ENCODE data around the gene GALNT2.

The GALNT2 gene

GRCh38 chr1:230255991-230256390, 189.0 kb downstream of the GALNT2 start:
- Histone ChIP-seq H3K27me3 (ENCODE audit: control insufficient read depth, insufficient read depth, low read length) (no peaks in the 10 kb centered on the region), H3K36me3 (ENCODE audit: control insufficient read depth, insufficient read depth, low read length) (peaks cover 13% of the 10 kb centered on the region), H3K9ac (ENCODE audit: low read depth, low read length) (no peak overlapping the region)

GRCh38 chr1:230256896-230257295, 189.9 kb downstream of the GALNT2 start:
- Histone ChIP-seq H3K27ac (ENCODE audit: low read depth, low read length) (no peak overlapping the region), H3K27me3 (ENCODE audit: control insufficient read depth, insufficient read depth, low read length) (no peaks in the 10 kb centered on the region), H3K4me1 (ENCODE audit: control insufficient read depth, insufficient read depth, low read length) (peaks cover 7% of the 10 kb centered on the region), H3K4me3 (ENCODE audit: low read depth, low read length) (no peak overlapping the region), H3K36me3 (ENCODE audit: control insufficient read depth, insufficient read depth, low read length) (peaks cover 13% of the 10 kb centered on the region), H3K9me3 (ENCODE audit: control insufficient read depth, insufficient read depth, low read length) (peaks cover 5% of the 10 kb centered on the region; the same call in 1 of the 2 replicates), H3K9ac (ENCODE audit: low read depth, low read length) (no peak overlapping the region)

More at GRCh38 chr1:230255991-230256390, 189.0 kb downstream of the GALNT2 start:
- H3K4me3 ChIP-seq (ENCODE audit: low read depth, low read length) = no peak overlapping the region
- H3K4me1 ChIP-seq (ENCODE audit: control insufficient read depth, insufficient read depth, low read length) = peaks cover 16% of the 10 kb centered on the region
- H3K9me3 ChIP-seq (ENCODE audit: control insufficient read depth, insufficient read depth, low read length) = peaks cover 5% of the 10 kb centered on the region; the same call in 1 of the 2 replicates
- no peak overlapping the region for H3K27ac ChIP-seq (ENCODE audit: low read depth, low read length)

- H3K27ac ChIP-seq (ENCODE audit: low read depth, low read length) = no peak overlapping the region
- H3K9ac ChIP-seq (ENCODE audit: low read depth, low read length) = no peak overlapping the region
- H3K27me3 ChIP-seq (ENCODE audit: control insufficient read depth, insufficient read depth, low read length) = no peaks in the 10 kb centered on the region
- peaks cover 5% of the 10 kb centered on the region; the same call in 1 of the 2 replicates for H3K9me3 ChIP-seq (ENCODE audit: control insufficient read depth, insufficient read depth, low read length)
- H3K4me1 ChIP-seq (ENCODE audit: control insufficient read depth, insufficient read depth, low read length) = no peaks in the 10 kb centered on the region
- H3K36me3 ChIP-seq (ENCODE audit: control insufficient read depth, insufficient read depth, low read length) = peaks cover 31% of the 10 kb centered on the region
- no peak overlapping the region for H3K4me3 ChIP-seq (ENCODE audit: low read depth, low read length)
These were observed 192.6 kb downstream of the GALNT2 start for GRCh38 chr1:230259621-230260020.

- no peaks in the 10 kb centered on the region for H3K27me3 ChIP-seq (ENCODE audit: control insufficient read depth, insufficient read depth, low read length)
- no peaks in the 10 kb centered on the region for H3K4me1 ChIP-seq (ENCODE audit: control insufficient read depth, insufficient read depth, low read length)
- H3K4me3 ChIP-seq (ENCODE audit: low read depth, low read length) = no peak overlapping the region
- H3K9ac ChIP-seq (ENCODE audit: low read depth, low read length) = no peak overlapping the region
- H3K9me3 ChIP-seq (ENCODE audit: control insufficient read depth, insufficient read depth, low read length) = peaks cover 5% of the 10 kb centered on the region; the same call in 1 of the 2 replicates
- H3K36me3 ChIP-seq (ENCODE audit: control insufficient read depth, insufficient read depth, low read length) = peaks cover 36% of the 10 kb centered on the region
- no peak overlapping the region for H3K27ac ChIP-seq (ENCODE audit: low read depth, low read length)
These were observed 193.8 kb downstream of the GALNT2 start for GRCh38 chr1:230260831-230261230.

- Histone ChIP-seq H3K27ac (ENCODE audit: low read depth, low read length) (no peak overlapping the region), H3K9me3 (ENCODE audit: control insufficient read depth, insufficient read depth, low read length) (peaks cover 5% of the 10 kb centered on the region; the same call in 1 of the 2 replicates), H3K36me3 (ENCODE audit: control insufficient read depth, insufficient read depth, low read length) (peaks cover 41% of the 10 kb centered on the region), H3K4me1 (ENCODE audit: control insufficient read depth, insufficient read depth, low read length) (no peaks in the 10 kb centered on the region), H3K4me3 (ENCODE audit: low read depth, low read length) (no peak overlapping the region), H3K9ac (ENCODE audit: low read depth, low read length) (no peak overlapping the region), H3K27me3 (ENCODE audit: control insufficient read depth, insufficient read depth, low read length) (no peaks in the 10 kb centered on the region)
These were observed 195.1 kb downstream of the GALNT2 start for GRCh38 chr1:230261928-230262650.

GRCh38 chr1:230262867-230263567, 196.0 kb downstream of the GALNT2 start:
- Histone ChIP-seq H3K36me3 (ENCODE audit: control insufficient read depth, insufficient read depth, low read length) (peaks cover 43% of the 10 kb centered on the region), H3K9ac (ENCODE audit: low read depth, low read length) (no peak overlapping the region)

GRCh38 chr1:230263568-230264195, 196.6 kb downstream of the GALNT2 start:
- no peak overlapping the region for H3K4me3 ChIP-seq (ENCODE audit: low read depth, low read length)
- H3K27ac ChIP-seq (ENCODE audit: low read depth, low read length) = no peak overlapping the region
- H3K9me3 ChIP-seq (ENCODE audit: control insufficient read depth, insufficient read depth, low read length) = peaks cover 5% of the 10 kb centered on the region; the same call in 1 of the 2 replicates
- H3K36me3 ChIP-seq (ENCODE audit: control insufficient read depth, insufficient read depth, low read length) = peaks cover 39% of the 10 kb centered on the region
- no peak overlapping the region for H3K9ac ChIP-seq (ENCODE audit: low read depth, low read length)
- H3K4me1 ChIP-seq (ENCODE audit: control insufficient read depth, insufficient read depth, low read length) = peaks cover 3% of the 10 kb centered on the region
- H3K27me3 ChIP-seq (ENCODE audit: control insufficient read depth, insufficient read depth, low read length) = no peaks in the 10 kb centered on the region

More at GRCh38 chr1:230262867-230263567, 196.0 kb downstream of the GALNT2 start:
- peaks cover 5% of the 10 kb centered on the region; the same call in 1 of the 2 replicates for H3K9me3 ChIP-seq (ENCODE audit: control insufficient read depth, insufficient read depth, low read length)
- H3K27me3 ChIP-seq (ENCODE audit: control insufficient read depth, insufficient read depth, low read length) = no peaks in the 10 kb centered on the region
- no peaks in the 10 kb centered on the region for H3K4me1 ChIP-seq (ENCODE audit: control insufficient read depth, insufficient read depth, low read length)
- no peak overlapping the region for H3K4me3 ChIP-seq (ENCODE audit: low read depth, low read length)
- no peak overlapping the region for H3K27ac ChIP-seq (ENCODE audit: low read depth, low read length)

- H3K36me3 ChIP-seq (ENCODE audit: control insufficient read depth, insufficient read depth, low read length) = peaks cover 36% of the 10 kb centered on the region
- H3K9ac ChIP-seq (ENCODE audit: low read depth, low read length) = no peak overlapping the region
- no peak overlapping the region for H3K4me3 ChIP-seq (ENCODE audit: low read depth, low read length)
- no peaks in the 10 kb centered on the region for H3K27me3 ChIP-seq (ENCODE audit: control insufficient read depth, insufficient read depth, low read length)
- peaks cover 5% of the 10 kb centered on the region for H3K4me1 ChIP-seq (ENCODE audit: control insufficient read depth, insufficient read depth, low read length)
- H3K27ac ChIP-seq (ENCODE audit: low read depth, low read length) = no peak overlapping the region
- peaks cover 2% of the 10 kb centered on the region; the same call in 1 of the 2 replicates for H3K9me3 ChIP-seq (ENCODE audit: control insufficient read depth, insufficient read depth, low read length)
These were observed 197.3 kb downstream of the GALNT2 start for GRCh38 chr1:230264342-230264741.

- Histone ChIP-seq H3K4me1 (ENCODE audit: control insufficient read depth, insufficient read depth, low read length) (peaks cover 5% of the 10 kb centered on the region), H3K9me3 (ENCODE audit: control insufficient read depth, insufficient read depth, low read length) (no peaks in the 10 kb centered on the region), H3K27me3 (ENCODE audit: control insufficient read depth, insufficient read depth, low read length) (no peaks in the 10 kb centered on the region), H3K4me3 (ENCODE audit: low read depth, low read length) (no peak overlapping the region), H3K27ac (ENCODE audit: low read depth, low read length) (no peak overlapping the region), H3K9ac (ENCODE audit: low read depth, low read length) (no peak overlapping the region), H3K36me3 (ENCODE audit: control insufficient read depth, insufficient read depth, low read length) (peaks cover 36% of the 10 kb centered on the region)
These were observed 198.4 kb downstream of the GALNT2 start for GRCh38 chr1:230265200-230266115.

GRCh38 chr1:230266456-230266855, 199.4 kb downstream of the GALNT2 start:
- Histone ChIP-seq H3K4me3 (ENCODE audit: low read depth, low read length) (no peak overlapping the region), H3K36me3 (ENCODE audit: control insufficient read depth, insufficient read depth, low read length) (peaks cover 36% of the 10 kb centered on the region), H3K9ac (ENCODE audit: low read depth, low read length) (no peak overlapping the region), H3K27me3 (ENCODE audit: control insufficient read depth, insufficient read depth, low read length) (no peaks in the 10 kb centered on the region), H3K4me1 (ENCODE audit: control insufficient read depth, insufficient read depth, low read length) (peaks cover 5% of the 10 kb centered on the region), H3K27ac (ENCODE audit: low read depth, low read length) (no peak overlapping the region), H3K9me3 (ENCODE audit: control insufficient read depth, insufficient read depth, low read length) (no peaks in the 10 kb centered on the region)
